IPS DF 4.7 (cell line): ENCODE measurements around the gene CDKN1C.

Experiments used
- DNase-seq: peaks from one replicate; pipeline ENCODE4 v3.0.0-alpha.2; 2013; ENCODE audit warnings: low spot score; ENCODE audit errors: extremely low read depth

Gene CDKN1C

GRCh38 chr11:2848497-2848896, 37.1 kb downstream of the CDKN1C start:
- DNase-seq: no peak

DNA sequence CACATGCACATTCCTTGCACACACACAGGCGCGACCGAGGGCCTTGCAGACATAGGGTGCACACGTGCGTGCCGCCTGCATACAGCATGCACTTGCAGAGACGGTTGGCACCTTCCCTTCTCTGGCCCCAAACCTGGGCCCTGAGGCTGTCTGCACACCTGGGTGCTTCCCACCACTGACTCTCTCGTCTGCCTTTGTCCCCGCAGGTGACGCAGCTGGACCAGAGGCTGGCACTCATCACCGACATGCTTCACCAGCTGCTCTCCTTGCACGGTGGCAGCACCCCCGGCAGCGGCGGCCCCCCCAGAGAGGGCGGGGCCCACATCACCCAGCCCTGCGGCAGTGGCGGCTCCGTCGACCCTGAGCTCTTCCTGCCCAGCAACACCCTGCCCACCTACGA, 38.0 kb downstream of the CDKN1C start:
- no peak for DNase-seq

GRCh38 chr11:2846470-2846869, 39.1 kb downstream of the CDKN1C start:
- DNase-seq: no peak

DNA sequence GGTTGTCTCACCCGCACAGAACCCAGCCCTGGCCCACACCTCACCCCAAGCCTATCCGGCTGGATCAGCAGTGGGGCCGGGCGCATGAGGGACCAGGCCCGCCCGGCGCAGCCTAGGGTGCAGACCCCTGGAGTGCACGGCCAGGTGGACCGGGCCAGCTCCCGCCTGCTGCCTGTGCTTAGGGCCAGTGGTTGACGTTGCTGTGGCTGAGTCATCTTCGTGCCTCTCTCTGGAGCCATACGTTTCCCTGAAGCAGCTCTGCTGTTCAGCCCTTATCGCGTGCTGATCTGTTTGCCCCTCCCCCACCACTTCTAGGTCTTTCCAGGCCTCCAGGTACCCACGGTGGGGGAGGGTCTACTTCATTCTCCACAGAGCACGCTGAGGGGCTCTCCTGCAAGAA, 39.5 kb downstream of the CDKN1C start:
- DNase-seq: no peak

DNA sequence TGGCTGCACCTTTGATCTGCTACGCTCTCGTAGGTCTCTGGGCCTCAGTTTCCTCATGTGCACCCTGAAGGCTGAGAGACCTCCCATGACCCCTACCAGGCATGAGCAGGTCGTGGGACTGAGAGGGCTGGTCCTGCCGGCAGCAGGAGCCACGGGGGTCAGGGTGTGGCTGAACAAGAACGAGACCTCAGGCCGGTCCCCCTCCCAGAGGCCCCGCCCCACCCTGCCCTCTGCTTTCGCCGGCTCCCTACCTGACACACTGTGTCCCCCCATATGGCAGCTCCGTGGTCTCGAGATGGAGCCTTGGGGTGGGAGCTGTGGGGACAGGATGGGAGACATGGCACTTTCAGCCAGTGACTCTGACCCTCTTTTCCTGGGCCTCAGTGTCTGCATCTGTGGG, 40.6 kb downstream of the CDKN1C start:
- no peak for DNase-seq

- DNase-seq: no peak
Observed at GRCh38 chr11:2844116-2844842, 41.3 kb downstream of the CDKN1C start.

- no peak for DNase-seq
Observed at GRCh38 chr11:2843551-2843950, 42.0 kb downstream of the CDKN1C start.

- DNase-seq: no peak
Observed at GRCh38 chr11:2842876-2843275, 42.7 kb downstream of the CDKN1C start.

- DNase-seq: no peak
Observed at GRCh38 chr11:2841411-2842190, 44.0 kb downstream of the CDKN1C start.

DNA sequence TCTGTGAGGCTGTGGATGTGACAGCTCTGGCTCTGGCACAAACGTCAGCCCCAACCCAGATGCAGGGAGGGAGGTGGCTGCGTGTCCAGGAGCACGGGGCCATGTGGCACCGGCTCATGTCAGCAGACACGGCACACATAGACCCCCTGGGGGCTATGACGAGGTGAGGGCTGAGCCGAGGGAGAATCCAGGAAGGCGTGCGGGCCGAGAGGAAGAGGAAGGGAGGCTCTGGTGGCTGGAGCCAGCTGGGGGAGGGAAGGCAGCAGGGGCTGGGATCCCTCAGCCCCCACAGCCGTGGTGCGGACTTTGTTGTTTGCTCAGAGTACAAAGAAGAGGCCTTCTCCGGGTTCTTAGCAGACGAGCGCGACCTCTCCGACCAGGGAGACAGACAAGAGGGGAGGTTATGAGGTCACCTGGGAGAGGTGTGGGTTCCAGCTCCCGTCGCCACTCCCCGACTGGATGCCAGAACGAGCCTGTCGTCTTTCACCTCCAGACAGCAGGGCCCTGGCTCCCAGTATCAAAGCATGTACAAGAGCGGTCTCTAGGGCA, 46.1 kb downstream of the CDKN1C start:
- DNase-seq: no peak

DNA sequence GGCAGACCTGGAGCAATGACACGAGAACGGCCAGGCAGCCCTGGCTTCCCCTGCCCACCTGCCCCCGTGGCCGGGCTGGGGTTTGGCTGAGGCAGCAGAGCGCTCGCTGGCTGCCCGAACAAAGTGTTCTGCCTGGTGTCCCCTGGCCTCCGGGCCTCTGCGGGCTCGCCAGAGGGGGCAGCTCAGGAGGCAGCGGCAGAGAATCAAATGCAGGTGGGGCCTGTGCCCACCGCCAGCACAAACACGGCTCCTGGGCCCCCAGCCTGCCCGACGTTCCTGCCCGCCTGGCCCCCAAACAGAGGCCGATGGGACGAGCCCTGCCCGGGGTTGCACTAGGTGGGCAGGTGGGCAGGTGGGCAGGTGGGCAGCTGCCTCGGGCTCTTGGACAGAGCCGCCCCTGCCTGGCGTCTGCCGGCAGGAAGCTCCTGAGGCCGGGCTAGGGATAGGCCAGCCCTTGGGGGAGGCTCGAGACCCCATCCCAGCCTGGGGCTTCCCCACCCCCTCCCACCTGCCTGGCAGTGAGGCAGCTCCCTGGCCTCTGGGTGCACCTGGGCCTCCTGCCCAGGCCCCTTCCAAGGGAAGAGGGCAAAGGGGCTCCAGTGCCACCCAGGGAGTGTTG, 46.8 kb downstream of the CDKN1C start:
- DNase-seq: no peak

DNA sequence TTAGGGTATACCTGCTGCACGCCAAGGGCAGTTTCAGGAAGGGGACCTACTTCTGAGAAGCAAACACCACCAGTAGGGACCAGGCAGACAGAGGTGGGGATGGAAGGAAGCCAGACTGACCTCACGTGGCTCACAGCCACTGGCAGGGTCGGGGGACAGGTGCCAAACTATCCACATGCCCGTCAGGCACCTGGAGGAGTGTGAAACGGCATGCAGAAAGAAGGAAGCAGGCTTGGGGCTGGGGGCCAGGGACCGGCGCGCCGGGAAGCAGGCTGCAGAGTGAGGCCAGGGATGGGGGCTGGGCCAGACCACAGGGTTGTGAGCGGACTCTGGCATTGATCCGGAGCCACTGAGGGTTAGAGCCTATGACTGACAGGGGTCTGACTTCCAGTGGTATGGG, 47.5 kb downstream of the CDKN1C start:
- no peak for DNase-seq

DNA sequence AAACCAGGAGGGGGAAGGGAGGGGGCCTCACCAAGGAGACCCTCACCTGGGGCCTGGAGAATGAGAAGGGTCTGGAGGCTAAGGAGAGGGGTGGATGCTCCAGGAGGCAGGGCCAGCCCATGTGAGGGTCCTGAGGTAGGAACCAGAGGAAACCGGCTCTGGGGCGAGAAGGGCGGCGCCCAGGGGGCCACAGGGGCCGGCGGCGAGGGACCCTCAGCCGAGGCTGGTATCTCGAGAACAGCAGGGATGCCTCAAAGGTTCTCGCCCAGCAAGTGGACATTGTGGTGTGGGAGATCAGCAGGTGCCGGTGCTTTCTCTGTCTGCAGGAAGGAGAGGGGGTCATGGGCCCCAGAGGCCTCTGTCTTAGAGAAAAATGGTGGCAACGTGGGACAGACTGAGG, 47.9 kb downstream of the CDKN1C start:
- no peak for DNase-seq

- no peak for DNase-seq
Observed at GRCh38 chr11:2837096-2837601, 48.4 kb downstream of the CDKN1C start.

GRCh38 chr11:2836315-2837095, 49.1 kb downstream of the CDKN1C start:
- no peak for DNase-seq

DNA sequence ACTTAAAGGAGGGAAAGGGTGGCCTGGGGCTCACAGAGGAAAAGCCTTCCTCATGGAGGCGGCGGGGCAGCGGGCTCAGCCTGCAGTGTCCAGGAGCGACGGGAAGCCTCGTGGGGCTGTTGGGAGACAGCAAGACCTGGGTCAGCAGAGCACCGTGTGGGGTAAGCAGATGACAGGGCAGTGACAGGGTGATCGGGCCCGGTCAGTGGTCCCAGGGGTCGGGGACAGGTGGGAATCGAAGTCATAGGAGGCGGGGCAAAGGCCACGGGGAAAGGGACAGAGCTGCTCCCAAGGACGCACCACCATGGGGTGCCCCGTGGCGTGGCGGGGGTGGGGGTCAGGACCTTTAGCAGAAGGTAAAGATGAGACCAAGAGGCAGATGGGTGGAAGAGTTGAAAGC, 49.8 kb downstream of the CDKN1C start:
- no peak for DNase-seq

DNA sequence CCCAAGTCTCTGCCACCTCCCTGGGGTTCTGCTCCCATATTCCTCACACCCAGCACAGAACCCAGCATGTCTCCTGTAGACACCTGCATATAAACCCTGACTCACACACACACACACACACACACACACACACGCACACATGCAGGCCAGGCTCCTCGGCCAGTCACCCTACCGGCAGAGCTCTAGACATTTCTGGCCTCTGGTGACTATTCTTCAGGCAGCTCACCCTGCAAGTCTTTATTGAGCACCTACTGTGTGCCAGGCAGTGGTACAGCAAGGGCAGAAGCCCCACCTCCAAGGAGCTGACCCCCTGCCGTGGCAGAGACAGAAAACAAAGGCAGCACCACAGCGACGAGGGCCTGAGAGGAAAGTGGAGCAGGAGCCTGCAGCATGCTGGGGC, 50.3 kb downstream of the CDKN1C start:
- DNase-seq: no peak

DNA sequence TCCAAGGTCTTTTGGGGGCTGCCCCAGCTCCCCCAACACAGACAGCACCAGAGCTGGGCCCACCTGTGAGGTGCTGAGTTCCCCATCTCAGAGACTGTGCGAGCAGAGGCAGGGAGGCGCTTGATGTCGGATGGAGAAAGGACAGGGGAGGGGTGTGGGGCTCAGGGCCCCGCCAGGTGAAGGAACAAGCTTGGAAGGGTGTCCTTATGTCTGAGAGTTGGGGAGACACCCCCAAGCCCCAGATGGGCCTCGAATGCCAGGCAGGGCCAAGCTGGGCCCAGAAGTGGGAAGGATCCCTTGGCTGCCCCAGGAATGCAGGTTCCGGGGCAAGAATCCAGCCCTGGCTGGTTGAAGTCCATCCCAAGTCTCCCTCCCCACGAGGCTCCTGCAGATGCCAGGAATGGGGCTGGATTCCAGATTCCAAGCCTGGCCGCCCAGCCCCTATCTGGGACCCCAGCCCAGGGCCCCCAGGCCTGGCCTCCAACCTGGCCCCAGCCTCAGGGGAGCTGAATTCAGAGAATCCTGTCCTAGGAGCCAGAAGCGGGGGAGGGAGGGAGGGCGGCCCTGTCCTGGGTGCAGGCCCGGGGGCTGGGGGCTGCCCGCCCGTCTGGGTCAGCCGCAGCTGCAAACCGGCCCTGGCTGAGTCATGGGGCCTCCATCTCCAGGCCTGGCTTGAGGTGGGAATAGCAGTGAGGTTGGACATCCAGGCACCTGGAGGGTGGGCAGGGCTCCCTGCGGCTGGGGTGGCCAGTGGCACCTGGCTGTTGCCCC, 50.9 kb downstream of the CDKN1C start:
- no peak for DNase-seq

DNA sequence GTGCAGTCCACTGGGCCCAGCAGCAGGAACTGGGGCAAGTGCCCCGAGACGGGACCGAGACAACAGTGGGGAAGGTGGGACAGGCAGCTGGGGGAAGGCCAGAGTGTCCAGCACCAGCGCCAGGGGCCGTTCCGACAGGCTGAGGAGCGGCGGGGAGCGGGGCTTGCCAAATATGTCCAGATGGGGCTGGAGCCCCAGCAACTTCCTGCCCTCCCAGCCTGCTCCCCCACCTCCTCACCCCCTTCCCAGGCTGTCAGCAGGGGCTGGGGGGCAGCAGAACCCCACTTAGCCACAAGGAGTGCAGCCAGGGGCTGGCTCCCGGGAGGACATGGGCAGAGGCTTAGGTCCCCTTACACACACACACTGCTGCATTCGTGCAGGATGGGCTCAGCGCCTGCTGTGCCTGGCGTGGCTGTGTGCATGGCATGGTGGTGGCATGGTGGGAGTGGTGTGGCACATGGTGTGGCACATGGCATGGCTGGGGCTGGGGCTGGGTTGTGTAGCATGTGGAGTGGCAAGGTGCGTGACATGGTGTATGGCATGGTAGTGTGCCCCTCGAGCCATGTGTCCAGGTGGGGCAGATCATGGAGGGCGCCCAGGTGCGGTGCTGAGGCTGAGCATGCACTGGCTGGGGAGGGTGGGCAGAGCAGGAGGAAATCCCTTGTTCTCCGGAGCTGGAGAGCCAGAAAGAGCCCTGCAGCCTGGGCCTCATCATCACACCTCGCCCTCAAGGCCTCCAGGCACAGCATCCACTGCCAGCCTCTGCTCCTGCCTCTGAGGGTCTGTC, 51.7 kb downstream of the CDKN1C start:
- no peak for DNase-seq
